GM19043 (cell line): Measurements from ENCODE around the gene LRRFIP2.

Experiments used
- ATAC-seq: cut with Tn5 transposase; IDR thresholded peaks from one replicate; pipeline ENCODE4 v1.9.1; 2021; ENCODE audit warnings: low read depth; ENCODE audit not compliant: unreplicated experiment

Gene LRRFIP2

DNA sequence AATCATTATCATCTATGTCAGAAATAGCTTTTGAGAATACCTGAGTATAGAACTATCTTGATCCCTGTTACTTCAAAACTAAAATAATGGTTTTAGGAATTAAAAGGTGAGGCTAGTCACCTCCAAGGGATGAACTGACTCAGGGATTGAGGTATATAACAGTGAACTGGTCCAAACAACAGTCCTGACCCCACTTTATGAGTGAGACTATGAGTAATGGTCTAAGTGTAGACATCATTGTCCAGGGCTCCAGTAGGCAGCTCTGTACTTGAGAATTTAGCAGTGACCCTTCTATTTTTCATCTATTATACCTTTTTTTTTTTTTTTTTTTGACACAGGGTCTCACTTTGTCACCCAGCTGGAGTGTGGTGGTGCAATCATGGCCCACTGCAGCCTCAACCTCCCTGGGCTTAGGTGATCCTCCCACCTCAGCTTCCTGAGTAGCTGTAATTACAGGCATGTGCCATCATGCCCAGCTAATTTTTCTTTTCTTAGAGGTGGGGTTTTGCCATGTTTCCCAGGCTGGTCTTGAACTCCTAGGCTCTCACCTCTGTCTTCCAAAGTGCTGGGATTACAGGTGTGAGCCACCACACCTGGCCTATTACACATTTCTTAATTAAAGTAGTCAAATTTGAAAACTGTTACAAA is 144.7 kb downstream of the LRRFIP2 start:
- ATAC-seq: no peak

GRCh38 chr3:37029111-37029510 is 145.3 kb downstream of the LRRFIP2 start:
- no peak for ATAC-seq

DNA sequence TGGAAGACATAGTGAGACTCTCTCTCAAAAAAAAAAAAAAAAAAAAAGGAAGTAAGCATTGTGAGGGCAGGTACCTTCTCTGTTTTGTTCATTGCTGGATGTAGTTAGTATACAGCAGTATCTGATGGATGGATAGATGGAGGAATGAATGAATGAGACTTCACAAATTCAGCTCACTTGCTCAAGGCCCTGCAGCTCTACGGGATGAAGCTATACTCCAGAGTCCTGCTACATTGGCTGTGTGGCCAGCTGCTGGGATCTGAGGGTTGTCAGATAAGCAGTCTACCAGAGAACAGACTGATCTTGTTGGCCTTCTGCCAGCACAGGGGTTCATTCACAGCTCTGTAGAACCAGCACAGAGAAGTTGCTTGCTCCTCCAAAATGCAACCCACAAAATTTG is 146.1 kb downstream of the LRRFIP2 start:
- no peak for ATAC-seq

GRCh38 chr3:37026851-37027250 is 147.5 kb downstream of the LRRFIP2 start:
- no peak for ATAC-seq

- no peak for ATAC-seq
Observed at GRCh38 chr3:37025561-37026335, 148.6 kb downstream of the LRRFIP2 start.

DNA sequence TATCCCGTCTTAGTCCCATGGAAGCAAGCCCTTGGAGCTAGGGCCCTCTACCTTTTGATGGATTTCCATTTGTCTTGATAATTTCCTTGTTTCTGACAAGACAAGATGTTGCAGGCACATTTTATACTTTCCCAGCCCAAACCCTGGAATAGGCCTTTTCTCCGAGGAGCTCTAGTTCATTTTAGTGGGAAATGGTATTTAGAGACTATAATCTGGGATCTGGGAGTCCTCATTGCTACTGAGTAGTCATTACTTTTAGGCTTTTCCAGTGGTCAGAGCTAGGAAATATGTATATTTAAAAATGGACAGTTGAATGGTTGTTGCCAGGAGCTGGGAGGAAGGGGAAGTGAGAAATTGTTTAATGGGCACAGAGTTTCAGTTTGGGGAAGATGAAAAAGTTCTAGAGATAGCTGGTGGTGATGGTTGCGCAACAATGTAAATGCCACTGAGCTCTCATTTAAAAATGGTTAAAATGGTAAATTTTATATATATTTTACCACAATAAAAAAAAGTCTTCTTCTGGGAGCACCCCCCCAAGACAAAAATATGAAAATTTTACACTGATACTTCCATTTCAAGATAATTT is 149.5 kb downstream of the LRRFIP2 start:
- no peak for ATAC-seq

DNA sequence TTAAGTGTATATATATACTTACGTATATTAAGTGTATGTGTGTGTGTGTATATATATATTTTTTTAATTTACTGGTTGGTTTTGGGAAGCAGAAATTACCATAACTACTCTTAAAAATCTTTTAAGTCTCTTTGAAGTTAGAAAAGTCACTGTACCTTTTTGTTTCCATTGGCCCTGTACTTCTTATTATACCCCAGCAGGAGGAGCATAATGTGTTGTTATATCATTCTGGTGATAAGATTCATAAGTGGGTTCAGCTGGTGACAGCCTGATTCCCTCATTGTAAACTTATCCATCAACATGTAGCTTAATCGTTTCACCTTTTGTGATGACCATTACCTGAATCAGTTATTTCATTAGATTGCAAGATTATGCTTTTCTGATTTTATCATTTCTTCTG is 150.3 kb downstream of the LRRFIP2 start:
- ATAC-seq: no peak

DNA sequence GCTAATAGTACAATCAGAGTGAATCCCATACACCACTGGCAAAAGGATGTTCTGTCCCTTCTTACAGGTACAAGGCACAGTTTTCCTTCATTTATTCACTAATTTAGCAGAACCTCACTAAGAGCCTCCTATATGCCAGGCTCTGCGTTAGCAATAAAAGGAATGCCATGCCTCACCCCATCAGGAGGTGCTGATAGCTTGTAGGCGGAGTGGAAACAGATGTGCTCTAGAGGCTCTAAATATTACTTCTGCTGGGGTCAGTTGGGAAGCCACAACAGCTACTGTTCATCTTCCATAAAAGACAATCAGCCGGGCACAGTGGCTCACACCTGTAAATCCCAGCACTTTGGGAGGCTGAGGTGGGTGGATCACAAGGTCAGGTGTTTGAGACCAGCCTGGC is 156.7 kb downstream of the LRRFIP2 start:
- ATAC-seq: no peak

DNA sequence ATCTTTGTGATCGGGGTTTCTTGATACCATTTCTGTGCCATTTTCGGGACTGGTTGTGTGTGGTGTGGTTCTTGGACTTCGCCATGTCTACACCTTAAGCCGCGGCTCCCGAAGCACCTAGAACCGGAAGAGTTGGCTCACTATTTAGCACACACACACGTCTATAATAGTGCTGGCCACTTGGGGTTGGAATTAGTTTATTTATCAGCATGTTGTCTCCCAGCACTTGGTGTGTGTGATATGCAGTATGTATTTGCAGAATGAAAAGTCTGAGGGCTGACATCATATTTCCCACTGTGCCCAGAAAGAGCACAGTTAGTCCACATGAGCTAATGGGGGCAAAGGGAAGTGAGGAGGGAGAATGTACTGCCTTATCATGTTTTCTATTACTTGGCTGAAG is 157.5 kb downstream of the LRRFIP2 start:
- no peak for ATAC-seq

GRCh38 chr3:37015642-37016041 is 158.7 kb downstream of the LRRFIP2 start:
- no peak for ATAC-seq

- ATAC-seq: no peak
Observed at GRCh38 chr3:37014620-37015019, 159.8 kb downstream of the LRRFIP2 start.
